GM19467 (cell line): ENCODE data around the gene DOK6.

Experiments
- ATAC-seq: cut with Tn5 transposase; IDR thresholded peaks from one replicate; pipeline ENCODE4 v1.9.1; 2021; ENCODE audit warnings: mild to moderate bottlenecking, moderate library complexity; ENCODE audit not compliant: unreplicated experiment

The DOK6 gene

DNA sequence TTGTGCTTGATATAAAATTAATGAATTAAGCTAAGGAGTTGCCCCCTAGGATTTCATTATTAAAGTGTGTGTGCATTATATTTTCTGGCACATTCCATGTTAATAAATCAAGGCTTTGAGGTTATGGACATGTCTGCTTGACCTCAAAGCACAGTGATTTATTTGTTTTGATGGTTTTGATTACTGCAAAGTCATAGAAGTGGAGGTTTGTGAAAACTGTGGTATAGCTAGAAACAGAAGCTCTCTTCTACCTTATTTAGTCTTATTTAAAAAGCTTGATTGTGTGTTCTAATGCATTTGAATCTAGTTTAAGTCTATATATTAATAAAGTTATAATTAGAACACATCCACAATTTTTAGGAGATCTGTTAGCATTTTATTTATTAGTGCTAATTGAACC, 32.2 kb downstream of the DOK6 start:
- no peak for ATAC-seq

DNA sequence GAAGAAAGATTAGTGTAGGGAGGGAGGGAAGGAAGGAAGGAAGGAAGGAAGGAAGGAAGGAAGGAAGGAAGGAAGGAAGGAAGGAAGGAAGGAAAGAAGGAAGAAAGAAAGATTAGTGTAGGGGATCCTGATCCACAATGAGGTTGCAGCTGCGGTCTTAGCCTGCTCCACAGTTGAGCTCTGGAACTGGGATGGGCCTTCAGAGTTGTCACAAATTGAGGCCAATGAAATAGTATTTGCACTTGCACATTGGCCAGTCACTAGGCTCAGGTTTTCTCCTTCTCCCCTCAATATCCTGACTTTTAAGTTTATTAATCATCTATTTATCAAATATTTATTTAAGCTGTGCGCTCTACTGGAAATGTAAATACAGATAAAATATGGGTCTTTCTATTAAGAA, 34.3 kb downstream of the DOK6 start:
- ATAC-seq: no peak

DNA sequence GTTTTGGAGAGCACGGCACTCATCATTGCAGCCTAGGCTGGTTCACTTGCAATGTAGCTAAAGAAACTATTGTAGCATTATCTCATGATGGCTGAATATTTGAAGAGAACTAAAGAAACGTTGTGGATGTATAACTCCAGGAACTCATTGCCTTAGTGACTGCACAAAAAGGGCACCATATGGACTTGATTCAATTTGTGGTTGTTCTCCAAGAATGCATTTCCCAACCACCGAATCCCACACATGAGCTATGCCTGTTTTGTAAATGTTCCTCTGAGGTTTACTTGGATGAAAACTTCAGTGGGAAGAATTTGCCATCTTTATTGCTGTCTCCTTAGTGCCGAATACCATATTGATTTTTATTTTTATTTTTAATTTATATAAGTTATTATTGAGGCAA, 43.5 kb downstream of the DOK6 start:
- ATAC-seq: no peak

DNA sequence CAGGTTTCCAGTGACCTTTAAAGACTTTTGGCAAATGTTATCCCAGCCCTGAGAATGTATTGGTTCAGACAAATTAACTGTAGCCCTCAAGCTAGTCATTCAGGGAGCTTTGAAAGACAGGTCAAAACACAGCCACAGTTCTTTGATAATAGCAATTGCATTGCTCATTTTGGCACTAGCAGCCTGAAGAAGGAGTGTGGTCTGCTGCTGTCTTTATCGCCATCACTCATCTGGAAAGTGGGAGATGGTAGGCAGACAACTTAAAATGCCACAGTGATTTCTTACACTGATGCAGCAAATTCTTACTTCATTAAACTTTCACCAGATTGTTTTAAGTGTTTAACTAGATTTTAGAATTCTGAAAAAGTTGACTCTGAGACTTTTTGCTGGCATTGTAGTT, 47.2 kb downstream of the DOK6 start:
- ATAC-seq: no peak

DNA sequence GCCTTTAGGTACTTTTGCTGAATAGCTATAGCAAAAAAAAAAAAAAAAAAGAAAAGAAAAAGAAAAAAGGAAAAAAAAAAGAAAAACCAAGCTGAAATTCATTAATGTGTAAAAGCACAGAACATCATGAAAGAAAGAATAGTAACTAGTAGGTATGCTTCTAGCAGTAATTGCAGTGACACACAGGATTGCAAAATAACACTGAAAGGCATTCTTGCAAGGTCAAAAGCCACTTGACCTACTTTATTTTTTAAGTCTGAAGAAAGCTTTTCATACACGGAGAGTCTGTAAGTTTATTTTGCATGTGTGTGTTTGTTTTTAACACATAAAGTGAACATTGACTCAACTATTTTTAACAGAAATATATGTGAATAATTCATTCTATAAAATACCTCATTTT, 54.4 kb downstream of the DOK6 start:
- ATAC-seq: no peak

DNA sequence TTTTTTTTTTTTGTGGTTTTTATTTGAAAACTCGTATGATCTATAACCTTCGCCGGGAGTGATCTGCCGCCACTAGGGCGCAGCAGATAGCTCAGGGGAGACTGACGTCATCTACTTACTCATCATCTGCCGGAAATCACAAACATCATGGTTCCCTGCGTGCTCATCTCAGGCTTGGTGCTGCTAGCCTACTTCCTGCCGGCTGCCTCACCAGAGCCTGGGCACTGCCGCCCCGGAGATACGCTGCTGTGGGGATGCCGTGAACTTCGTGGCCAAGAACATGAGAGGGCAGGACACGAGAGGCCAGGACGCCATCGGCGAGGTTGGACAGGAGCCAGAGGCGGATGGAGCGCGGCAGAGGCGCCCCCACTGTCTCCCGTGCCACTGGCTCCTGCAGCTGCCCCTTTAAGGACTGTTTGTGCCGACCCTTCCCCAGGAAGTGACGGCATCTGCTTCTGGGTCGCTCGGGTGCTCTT, 68.8 kb downstream of the DOK6 start:
- ATAC-seq: no peak

DNA sequence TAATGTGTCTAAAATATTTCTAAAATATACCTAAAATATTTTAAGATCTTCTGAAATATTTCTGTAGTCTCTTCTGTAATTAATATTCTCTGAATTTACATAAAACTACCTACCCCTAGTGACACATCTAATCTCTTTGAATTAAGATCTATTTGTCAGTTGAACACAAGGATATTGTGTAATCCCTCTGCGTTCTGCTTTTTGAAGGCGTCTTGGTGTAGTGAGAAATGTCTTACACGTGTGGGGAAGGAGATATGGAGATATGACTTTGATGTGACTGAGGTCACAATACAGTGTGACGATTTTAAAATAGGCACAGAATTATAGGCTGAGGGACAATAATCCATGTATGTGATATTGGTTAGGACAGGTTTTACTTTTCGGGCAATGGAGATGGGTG, 79.8 kb downstream of the DOK6 start:
- ATAC-seq: no peak

DNA sequence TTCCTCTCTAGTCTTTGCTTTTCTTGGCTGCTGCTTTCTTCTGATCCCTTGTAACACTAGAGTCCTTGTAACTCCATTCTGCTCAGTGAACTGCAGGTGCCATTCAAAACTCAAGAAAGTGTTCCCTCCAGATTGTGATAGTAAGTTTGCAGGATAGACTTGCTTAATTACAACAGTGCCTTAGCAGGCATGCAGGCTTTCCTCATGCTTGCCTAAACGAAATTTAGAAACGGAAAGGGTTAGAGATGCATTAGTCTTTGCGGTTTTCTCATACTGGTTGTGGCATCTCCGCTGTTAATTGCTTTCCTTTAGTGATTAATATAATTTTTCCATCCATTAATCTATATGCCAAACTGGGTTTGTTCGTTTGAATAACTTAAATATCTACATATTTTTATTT, 82.9 kb downstream of the DOK6 start:
- ATAC-seq: no peak

DNA sequence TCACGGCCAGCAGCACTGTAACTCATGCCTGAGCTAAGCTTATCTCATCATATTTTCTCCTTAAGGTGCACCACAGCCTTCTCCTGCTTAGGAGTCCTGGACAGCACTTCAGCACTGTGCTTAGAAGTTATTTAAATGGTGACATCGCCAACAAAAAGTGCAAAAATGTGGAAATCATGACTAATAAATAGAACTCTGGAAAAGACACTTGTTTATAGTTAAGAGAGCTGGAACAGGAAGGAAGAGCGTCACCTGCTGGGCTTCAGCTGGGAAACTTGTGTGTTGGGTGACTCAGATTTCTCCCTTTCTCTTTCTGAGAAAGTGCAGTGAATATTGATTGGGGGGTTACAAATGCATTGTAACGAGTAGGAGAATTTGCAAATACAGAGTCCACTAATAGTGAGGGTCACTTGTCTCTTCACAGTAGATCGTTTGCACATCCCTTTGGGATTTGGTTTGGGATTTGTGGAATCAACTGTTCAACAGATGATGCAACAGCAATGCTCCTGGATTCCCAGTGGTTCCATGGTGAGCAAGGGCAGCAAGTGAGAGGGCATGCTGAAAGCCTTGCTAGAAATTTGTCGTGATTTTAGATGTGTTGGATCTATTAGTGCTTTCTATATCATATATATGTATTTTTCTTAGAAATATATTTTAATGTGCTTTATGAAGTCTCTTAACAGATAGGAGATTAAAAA, 84.2 kb downstream of the DOK6 start:
- ATAC-seq: no peak

DNA sequence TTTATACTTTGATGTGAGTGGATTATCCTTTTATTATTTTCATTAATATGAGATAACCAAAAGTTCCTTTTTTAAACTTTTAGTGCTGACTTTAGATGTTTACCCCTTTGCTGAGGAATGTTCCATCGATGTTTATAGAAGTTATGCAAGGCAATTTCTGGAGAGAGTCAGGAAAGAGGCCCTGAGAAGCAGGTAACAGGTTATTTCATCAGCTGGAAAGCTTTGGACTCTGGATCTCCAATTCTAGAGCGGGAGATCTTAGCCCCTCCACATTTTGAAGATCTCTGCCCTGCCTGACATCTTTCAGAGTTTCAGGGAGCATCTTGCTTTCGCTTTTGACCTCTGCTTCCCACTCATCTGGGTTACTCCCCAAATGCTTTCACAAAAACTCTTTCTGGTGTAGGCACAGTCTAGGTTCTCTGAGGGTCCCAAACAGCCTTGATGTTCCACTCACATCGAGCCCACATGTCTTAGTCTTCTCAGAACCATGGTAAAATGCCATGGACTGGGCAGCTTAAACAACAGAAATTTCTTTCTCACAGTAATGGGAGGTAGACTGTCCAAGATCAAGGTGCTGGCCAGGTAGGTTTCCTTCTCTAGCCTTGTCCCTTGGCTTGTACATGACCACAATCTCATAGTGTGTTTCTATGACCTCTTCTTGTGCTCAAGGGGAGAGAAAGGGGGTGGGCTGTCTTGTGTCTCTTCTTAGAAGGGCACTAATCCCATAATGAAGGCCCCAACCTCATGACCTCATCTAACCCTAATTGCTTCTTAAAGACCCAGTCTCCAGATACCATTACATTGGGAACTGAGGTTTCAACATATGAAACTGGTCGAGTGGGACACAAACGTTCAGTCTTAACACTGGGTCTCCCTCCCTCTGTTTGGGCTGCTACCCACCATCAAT, 87.1 kb downstream of the DOK6 start:
- no peak for ATAC-seq

DNA sequence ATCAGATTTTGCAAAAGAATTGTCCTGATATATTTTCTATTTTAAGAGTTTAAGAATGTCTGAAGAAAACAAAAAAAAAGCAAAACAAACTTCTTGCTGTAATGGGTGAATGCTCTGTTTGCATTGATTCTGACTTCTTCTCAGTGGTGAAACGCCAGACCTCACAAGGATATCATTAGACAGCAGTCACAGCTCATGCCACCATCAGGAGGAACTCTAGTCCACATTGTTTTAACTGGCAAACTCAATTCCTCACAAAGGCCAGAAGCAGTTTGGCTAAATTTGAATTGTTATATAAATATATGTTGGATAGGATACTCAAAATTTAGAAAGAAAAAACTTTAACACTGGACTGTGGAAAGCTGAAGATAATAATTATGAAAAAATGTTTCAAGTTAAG, 89.4 kb downstream of the DOK6 start:
- no peak for ATAC-seq

DNA sequence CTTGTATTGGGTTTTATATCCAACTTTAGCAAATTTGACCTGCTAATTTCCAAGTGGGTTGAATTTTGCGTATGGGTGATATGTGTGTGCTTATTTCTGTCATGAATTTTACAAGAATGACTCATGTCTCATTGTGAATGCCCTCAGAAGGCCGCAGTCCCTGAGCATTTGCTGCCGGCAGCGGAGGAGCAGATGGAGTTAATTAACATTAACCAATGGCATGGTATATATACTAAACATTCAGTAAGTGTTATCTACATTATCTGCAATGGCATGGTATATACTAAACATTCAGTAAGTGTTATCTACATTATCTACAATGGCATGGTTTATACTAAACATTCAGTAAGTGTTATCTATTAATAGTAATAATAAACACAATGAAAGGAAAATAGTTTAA, 90.1 kb downstream of the DOK6 start:
- ATAC-seq: no peak

DNA sequence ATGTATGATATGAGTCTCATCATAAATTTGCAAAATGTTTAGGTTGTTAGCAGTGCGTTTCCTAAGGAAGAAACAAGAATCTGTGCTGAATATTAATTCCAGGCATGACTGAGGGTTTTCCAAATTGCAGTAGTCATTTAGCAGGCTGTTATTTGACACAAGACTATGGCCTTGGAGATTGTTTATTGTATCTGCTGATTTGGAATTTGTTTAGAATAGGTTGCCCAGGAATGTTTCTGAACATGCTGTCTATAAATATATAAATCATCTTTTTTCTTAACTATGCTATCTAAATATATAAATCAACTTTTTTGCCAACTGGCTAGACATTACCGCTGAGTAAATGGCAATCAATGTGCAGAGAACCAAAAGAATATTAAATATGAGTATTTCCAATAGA, 90.9 kb downstream of the DOK6 start:
- no peak for ATAC-seq

DNA sequence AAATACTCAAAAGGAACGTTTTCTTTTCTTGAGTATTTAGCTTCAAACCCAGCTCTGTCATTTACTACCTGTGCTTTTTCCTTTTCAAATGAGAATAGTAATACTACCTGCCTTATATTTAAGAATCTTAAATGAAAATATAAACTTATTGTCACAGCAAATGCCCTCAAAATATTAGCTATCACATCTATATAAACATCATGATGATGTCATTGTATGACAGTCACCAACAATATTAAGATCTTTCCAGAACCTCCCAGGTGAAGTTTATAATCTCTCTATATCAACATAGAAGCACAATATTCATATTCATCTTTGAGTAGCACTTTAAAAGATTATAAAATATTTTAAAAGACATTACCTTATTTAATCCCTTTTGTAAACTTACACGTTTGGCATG, 92.2 kb downstream of the DOK6 start:
- ATAC-seq: no peak

DNA sequence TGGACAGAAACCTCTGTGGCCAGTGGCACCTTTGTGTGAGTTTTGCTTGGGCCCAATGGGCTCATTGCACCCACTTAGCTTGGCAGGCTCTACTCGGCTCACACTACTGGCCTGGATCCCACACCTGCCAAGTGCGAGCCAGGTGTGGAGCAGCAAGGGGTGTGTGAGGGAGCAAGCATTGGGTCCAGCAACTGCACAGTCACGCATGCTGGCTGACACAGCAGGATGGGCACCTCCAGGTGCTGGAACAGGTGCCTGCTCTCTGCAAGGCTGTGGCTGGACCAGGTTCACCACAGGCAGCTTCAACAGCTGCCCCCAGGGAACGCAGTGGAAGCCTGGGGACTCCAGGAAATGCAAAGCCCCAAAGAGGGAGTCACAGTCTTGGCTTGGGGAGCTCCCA, 94.2 kb downstream of the DOK6 start:
- no peak for ATAC-seq

DNA sequence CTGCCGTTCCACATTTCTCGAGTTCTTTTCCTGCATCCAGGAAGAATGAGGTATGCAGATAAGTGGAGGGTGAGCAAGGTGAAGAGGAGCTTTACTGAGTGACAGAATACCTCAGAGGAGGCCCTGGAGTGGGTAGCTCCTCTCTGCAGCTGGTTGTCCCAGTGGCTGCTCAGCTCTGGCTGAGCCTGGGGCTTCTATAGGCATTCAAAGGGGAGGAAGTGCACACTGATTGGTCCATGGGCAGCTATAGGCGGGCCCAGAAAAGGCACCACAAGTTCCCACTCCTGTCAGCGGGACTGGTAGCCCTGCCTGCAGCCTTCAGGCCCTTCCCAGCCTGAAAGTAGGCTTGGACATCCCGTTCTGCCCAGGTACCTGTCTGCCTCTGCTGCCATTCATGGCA, 94.7 kb downstream of the DOK6 start:
- no peak for ATAC-seq

DNA sequence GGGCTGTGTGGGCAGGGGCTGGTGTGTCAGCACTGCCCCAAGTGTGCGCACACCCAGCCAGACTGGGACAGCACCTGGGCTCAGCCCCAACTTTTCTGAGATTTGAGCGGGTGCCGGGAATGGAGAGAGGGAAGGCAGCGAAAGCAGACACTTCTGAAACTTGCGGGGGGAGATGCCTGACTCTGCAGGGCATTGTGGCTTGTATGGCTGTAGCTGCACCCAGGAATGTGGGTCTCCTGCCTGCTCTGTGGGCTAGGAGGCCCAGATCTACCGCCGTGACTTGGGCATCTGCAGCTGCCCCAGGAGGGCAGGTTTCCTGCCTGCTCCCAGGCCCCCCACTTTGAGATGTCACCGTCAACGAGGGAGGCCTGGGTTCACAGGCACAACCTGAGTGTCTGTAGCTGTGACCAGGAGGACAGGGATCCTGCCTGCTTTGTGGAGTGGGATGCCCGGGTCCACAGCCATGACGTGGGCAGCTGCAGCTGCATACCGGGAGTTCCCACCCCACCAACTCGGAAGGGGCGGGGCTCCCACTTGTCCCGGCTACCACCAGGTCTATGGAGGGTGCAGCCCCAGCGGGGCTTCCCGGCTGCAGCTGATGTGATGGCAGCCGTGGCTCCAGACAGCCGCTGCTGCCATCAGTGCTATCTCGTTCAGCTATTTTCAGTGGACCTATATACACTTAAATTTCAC, 95.3 kb downstream of the DOK6 start:
- no peak for ATAC-seq

DNA sequence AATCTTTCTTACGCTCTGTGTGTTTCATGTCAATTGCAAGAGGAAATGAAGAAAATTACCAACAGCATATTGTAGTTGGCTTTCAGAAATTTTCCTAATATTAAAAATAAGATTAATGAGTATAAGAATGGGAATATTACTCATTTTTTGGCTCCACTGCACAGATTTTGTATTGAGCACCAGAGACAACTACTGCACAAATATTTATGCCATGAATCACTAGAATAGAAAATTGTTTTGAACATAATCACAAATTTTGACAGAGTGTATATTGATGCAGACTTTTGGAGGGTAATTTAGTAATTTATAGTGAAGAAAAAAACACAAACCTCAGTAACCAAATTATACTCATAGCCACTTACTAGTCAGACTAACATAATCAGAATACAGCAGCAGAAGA, 118.3 kb downstream of the DOK6 start:
- ATAC-seq: no peak

DNA sequence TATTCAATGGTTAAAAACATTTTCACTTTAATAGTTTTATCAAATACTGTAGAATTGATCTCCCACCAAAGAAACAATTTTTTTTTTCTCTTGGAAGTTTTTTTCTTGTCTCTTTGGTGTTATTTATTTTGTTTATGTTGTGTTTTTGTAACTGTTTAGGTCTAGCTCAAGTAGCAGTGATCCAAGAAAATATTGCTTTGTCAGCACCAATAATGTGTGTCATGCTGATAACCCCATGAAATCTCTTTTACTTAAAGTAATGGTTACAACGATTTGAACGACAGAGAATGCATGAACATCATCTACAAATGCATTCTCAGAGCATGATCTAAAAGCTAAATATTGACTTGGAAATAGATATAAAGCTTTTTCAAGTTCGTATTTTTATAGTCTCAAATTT, 122.9 kb downstream of the DOK6 start:
- no peak for ATAC-seq

DNA sequence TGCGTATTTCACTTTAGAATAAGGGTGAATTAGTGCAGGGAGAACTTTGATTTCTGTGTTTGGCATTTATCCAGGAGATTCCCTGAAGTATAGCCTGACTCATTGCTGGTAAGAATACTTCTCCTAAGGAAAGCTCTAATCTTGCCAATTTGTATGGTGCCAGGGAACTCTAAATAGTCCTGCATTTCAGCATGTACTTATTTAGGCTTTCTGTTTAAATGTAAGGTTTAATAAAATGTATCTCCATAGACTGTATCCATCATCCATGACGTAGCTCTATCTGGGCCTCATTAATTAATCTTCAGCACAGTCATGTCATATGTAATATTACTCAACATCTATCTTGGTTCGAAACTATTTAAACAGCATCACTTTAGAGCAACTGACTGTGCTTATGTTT, 127.7 kb downstream of the DOK6 start:
- no peak for ATAC-seq

DNA sequence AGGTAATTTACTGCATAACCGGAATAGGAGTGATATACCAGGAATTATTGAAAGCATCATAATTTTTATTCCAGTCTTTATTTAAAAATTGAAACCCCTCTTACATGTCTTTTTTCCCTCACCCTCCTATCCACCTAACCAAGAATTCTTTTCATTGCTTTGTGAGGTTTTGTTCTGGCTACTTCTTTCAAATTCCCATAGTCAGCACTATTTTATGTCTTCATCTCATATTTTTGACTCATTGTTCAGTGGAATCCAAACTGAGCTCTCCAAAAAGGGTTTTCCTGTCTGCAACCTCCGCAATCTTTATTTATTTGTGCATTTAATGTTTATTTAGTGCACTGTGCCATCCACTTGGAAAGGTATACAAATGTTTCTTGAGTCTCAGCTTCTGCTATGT, 128.5 kb downstream of the DOK6 start:
- ATAC-seq: no peak

DNA sequence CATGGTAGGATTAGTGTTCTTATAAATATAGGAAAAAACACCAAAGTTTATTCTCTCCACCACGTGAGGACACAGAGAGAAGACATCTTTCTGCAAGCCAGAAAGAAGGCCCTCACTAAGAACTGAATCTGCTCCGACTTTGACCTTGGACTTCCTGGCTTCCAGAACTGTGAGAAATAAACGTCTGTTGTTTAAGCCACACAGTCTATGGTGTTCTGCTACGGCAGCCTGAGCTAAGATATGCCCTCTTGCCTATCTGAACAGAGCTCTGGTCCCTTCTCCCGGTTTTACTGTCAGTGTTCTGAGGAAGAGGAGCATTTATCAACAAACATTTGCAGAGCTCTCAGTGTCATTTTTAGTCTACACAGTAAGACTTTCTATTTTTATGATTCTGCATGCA, 131.3 kb downstream of the DOK6 start:
- no peak for ATAC-seq
